ENCODE measurements around the gene ATG16L1.

The ATG16L1 gene

GRCh38 chr2:233278921-233279320, 27.4 kb downstream of the ATG16L1 start:
- Histone ChIP-seq H2BK120ac (ENCODE audit: low read depth, low read length) (no peak overlapping the region), H3K27ac (replicated peaks; ENCODE audit: low read length) (no peak overlapping the region), H3K4me2 (ENCODE audit: insufficient read depth, low read length, poor library complexity, severe bottlenecking) (no peak overlapping the region), H3K79me1 (ENCODE audit: low read depth, low read length) (peaks cover 2% of the 10 kb centered on the region), H3K4ac (ENCODE audit: low read length) (no peak overlapping the region), H4K8ac (ENCODE audit: low read depth, low read length) (no peak overlapping the region), H3K4me1 (ENCODE audit: control insufficient read depth in 2 of 2, insufficient read depth in 1 of 2, low read depth in 1 of 2, low read length in 2 of 2) (no peaks in the 10 kb centered on the region), H2BK5ac (ENCODE audit: low read length) (no peak overlapping the region), H3K14ac (ENCODE audit: low read length) (no peak overlapping the region), H3K4me3 (ENCODE audit: low read length in 2 of 2) (no peak overlapping the region), H3K36me3 (replicated peaks in 1 of 2; ENCODE audit: control insufficient read depth in 2 of 2, insufficient read depth in 2 of 2, low read length in 2 of 2) (peaks cover 51 to 96% of the 10 kb centered on the region in 2 donors), H3K9me3 (replicated peaks in 1 of 2; ENCODE audit: control insufficient read depth in 2 of 2, insufficient read depth in 1 of 2, low read depth in 1 of 2, low read length in 2 of 2) (no peaks in the 10 kb centered on the region), H3K9ac (ENCODE audit: low read depth, low read length, poor library complexity) (no peak overlapping the region), H3K18ac (ENCODE audit: low read length) (no peak overlapping the region), H4K91ac (ENCODE audit: low read depth, low read length, poor library complexity) (no peak overlapping the region), H3K27me3 (ENCODE audit: control insufficient read depth in 3 of 3, insufficient read depth in 3 of 3, low read depth in 1 of 3, low read length in 3 of 3) (no peaks in the 10 kb centered on the region), H2BK15ac (ENCODE audit: low read length) (no peak overlapping the region), H2BK12ac (ENCODE audit: low read length) (no peak overlapping the region), H2AK5ac (ENCODE audit: low read depth, low read length) (no peak overlapping the region), H2AFZ (ENCODE audit: low read length) (no peak overlapping the region), H3K23ac (ENCODE audit: low read depth, low read length, poor library complexity) (no peak overlapping the region)
- no CpG with 5 or more reads among the region's 2 CpGs for WGBS, 2 donors (ENCODE audit: extremely low coverage in 2 of 2, insufficient read length in 2 of 2, insufficient replicate concordance in 1 of 2)
- DNase-seq (ENCODE audit: low spot score), result no peak

GRCh38 chr2:233280114-233280693, 28.7 kb downstream of the ATG16L1 start:
- Histone ChIP-seq H3K27me3 (ENCODE audit: control insufficient read depth in 3 of 3, insufficient read depth in 3 of 3, low read depth in 1 of 3, low read length in 3 of 3) (no peaks in the 10 kb centered on the region), H3K4me3 (ENCODE audit: low read length in 2 of 2) (no peak overlapping the region), H3K79me1 (ENCODE audit: low read depth, low read length) (peaks cover 2% of the 10 kb centered on the region), H2BK120ac (ENCODE audit: low read depth, low read length) (no peak overlapping the region), H3K9ac (ENCODE audit: low read depth, low read length, poor library complexity) (no peak overlapping the region), H3K18ac (ENCODE audit: low read length) (no peak overlapping the region), H3K4me2 (ENCODE audit: insufficient read depth, low read length, poor library complexity, severe bottlenecking) (no peak overlapping the region), H3K9me3 (replicated peaks in 1 of 2; ENCODE audit: control insufficient read depth in 2 of 2, insufficient read depth in 1 of 2, low read depth in 1 of 2, low read length in 2 of 2) (no peaks in the 10 kb centered on the region), H3K4ac (ENCODE audit: low read length) (no peak overlapping the region), H4K8ac (ENCODE audit: low read depth, low read length) (no peak overlapping the region), H2AFZ (ENCODE audit: low read length) (no peak overlapping the region), H2BK15ac (ENCODE audit: low read length) (no peak overlapping the region), H2BK5ac (ENCODE audit: low read length) (no peak overlapping the region), H2BK12ac (ENCODE audit: low read length) (no peak overlapping the region), H4K91ac (ENCODE audit: low read depth, low read length, poor library complexity) (no peak overlapping the region), H3K4me1 (ENCODE audit: control insufficient read depth in 2 of 2, insufficient read depth in 1 of 2, low read depth in 1 of 2, low read length in 2 of 2) (no peaks in the 10 kb centered on the region), H3K23ac (ENCODE audit: low read depth, low read length, poor library complexity) (no peak overlapping the region), H3K36me3 (replicated peaks in 1 of 2; ENCODE audit: control insufficient read depth in 2 of 2, insufficient read depth in 2 of 2, low read length in 2 of 2) (peaks cover 44 to 94% of the 10 kb centered on the region in 2 donors), H3K27ac (replicated peaks; ENCODE audit: low read length) (no peak overlapping the region), H3K14ac (ENCODE audit: low read length) (no peak overlapping the region), H2AK5ac (ENCODE audit: low read depth, low read length) (no peak overlapping the region)
- DNase-seq (ENCODE audit: low spot score), result no peak
- WGBS, 2 donors (ENCODE audit: extremely low coverage in 2 of 2, insufficient read length in 2 of 2, insufficient replicate concordance in 1 of 2), result no CpG with 5 or more reads among the region's 4 CpGs

GRCh38 chr2:233281553-233281952, 30.1 kb downstream of the ATG16L1 start:
- H2BK12ac ChIP-seq (ENCODE audit: low read length), result no peak overlapping the region
- no peak overlapping the region for H3K4ac ChIP-seq (ENCODE audit: low read length)
- no peak overlapping the region for H3K4me2 ChIP-seq (ENCODE audit: insufficient read depth, low read length, poor library complexity, severe bottlenecking)
- no peak overlapping the region for H2AK5ac ChIP-seq (ENCODE audit: low read depth, low read length)
- H2BK15ac ChIP-seq (ENCODE audit: low read length), result no peak overlapping the region
- no peak overlapping the region for H2BK5ac ChIP-seq (ENCODE audit: low read length)
- no peak overlapping the region for H3K27ac ChIP-seq (replicated peaks; ENCODE audit: low read length)
- no CpG with 5 or more reads among the region's 4 CpGs for WGBS, 2 donors (ENCODE audit: extremely low coverage in 2 of 2, insufficient read length in 2 of 2, insufficient replicate concordance in 1 of 2)
- no peak overlapping the region for H2BK120ac ChIP-seq (ENCODE audit: low read depth, low read length)
- H4K91ac ChIP-seq (ENCODE audit: low read depth, low read length, poor library complexity), result no peak overlapping the region
- H3K9me3 ChIP-seq (replicated peaks in 1 of 2; ENCODE audit: control insufficient read depth in 2 of 2, insufficient read depth in 1 of 2, low read depth in 1 of 2, low read length in 2 of 2), result no peaks in the 10 kb centered on the region
- no peak overlapping the region for H3K4me3 ChIP-seq (ENCODE audit: low read length in 2 of 2)
- H4K8ac ChIP-seq (ENCODE audit: low read depth, low read length), result no peak overlapping the region
- H3K4me1 ChIP-seq (ENCODE audit: control insufficient read depth in 2 of 2, insufficient read depth in 1 of 2, low read depth in 1 of 2, low read length in 2 of 2), result no peaks in the 10 kb centered on the region
- no peak overlapping the region for H2AFZ ChIP-seq (ENCODE audit: low read length)
- no peak overlapping the region for H3K18ac ChIP-seq (ENCODE audit: low read length)
- peaks cover 42 to 92% of the 10 kb centered on the region in 2 donors for H3K36me3 ChIP-seq (replicated peaks in 1 of 2; ENCODE audit: control insufficient read depth in 2 of 2, insufficient read depth in 2 of 2, low read length in 2 of 2)
- H3K9ac ChIP-seq (ENCODE audit: low read depth, low read length, poor library complexity), result no peak overlapping the region
- no peaks in the 10 kb centered on the region for H3K27me3 ChIP-seq (ENCODE audit: control insufficient read depth in 3 of 3, insufficient read depth in 3 of 3, low read depth in 1 of 3, low read length in 3 of 3)
- no peak overlapping the region for H3K14ac ChIP-seq (ENCODE audit: low read length)
- peaks cover 2% of the 10 kb centered on the region for H3K79me1 ChIP-seq (ENCODE audit: low read depth, low read length)
- no peak overlapping the region for H3K23ac ChIP-seq (ENCODE audit: low read depth, low read length, poor library complexity)
- DNase-seq (ENCODE audit: low spot score), result no peak

- H4K91ac ChIP-seq (ENCODE audit: low read depth, low read length, poor library complexity), result no peak overlapping the region
- H2BK120ac ChIP-seq (ENCODE audit: low read depth, low read length), result no peak overlapping the region
- peaks cover 2% of the 10 kb centered on the region for H3K79me1 ChIP-seq (ENCODE audit: low read depth, low read length)
- no peak overlapping the region for H4K8ac ChIP-seq (ENCODE audit: low read depth, low read length)
- no peak overlapping the region for H3K4ac ChIP-seq (ENCODE audit: low read length)
- no peak overlapping the region for H3K4me3 ChIP-seq (ENCODE audit: low read length in 2 of 2)
- no peaks in the 10 kb centered on the region for H3K9me3 ChIP-seq (replicated peaks in 1 of 2; ENCODE audit: control insufficient read depth in 2 of 2, insufficient read depth in 1 of 2, low read depth in 1 of 2, low read length in 2 of 2)
- H3K36me3 ChIP-seq (replicated peaks in 1 of 2; ENCODE audit: control insufficient read depth in 2 of 2, insufficient read depth in 2 of 2, low read length in 2 of 2), result peaks cover 42 to 91% of the 10 kb centered on the region in 2 donors
- H2BK15ac ChIP-seq (ENCODE audit: low read length), result no peak overlapping the region
- H3K4me2 ChIP-seq (ENCODE audit: insufficient read depth, low read length, poor library complexity, severe bottlenecking), result no peak overlapping the region
- H3K23ac ChIP-seq (ENCODE audit: low read depth, low read length, poor library complexity), result no peak overlapping the region
- H2AFZ ChIP-seq (ENCODE audit: low read length), result no peak overlapping the region
- H3K18ac ChIP-seq (ENCODE audit: low read length), result no peak overlapping the region
- H2AK5ac ChIP-seq (ENCODE audit: low read depth, low read length), result no peak overlapping the region
- no peak for DNase-seq (ENCODE audit: low spot score)
- H3K9ac ChIP-seq (ENCODE audit: low read depth, low read length, poor library complexity), result no peak overlapping the region
- H2BK5ac ChIP-seq (ENCODE audit: low read length), result no peak overlapping the region
- H3K27me3 ChIP-seq (ENCODE audit: control insufficient read depth in 3 of 3, insufficient read depth in 3 of 3, low read depth in 1 of 3, low read length in 3 of 3), result no peaks in the 10 kb centered on the region
- no peak overlapping the region for H2BK12ac ChIP-seq (ENCODE audit: low read length)
- H3K4me1 ChIP-seq (ENCODE audit: control insufficient read depth in 2 of 2, insufficient read depth in 1 of 2, low read depth in 1 of 2, low read length in 2 of 2), result no peaks in the 10 kb centered on the region
- no CpG with 5 or more reads among the region's 6 CpGs for WGBS, 2 donors (ENCODE audit: extremely low coverage in 2 of 2, insufficient read length in 2 of 2, insufficient replicate concordance in 1 of 2)
- H3K27ac ChIP-seq (replicated peaks; ENCODE audit: low read length), result no peak overlapping the region
- no peak overlapping the region for H3K14ac ChIP-seq (ENCODE audit: low read length)
Observed at GRCh38 chr2:233281992-233282603, 30.6 kb downstream of the ATG16L1 start.
